KMS-11 (cell line): ENCODE measurements around the gene POLE.

ENCODE experiments used
- H2AFZ ChIP-seq: fragments of 200-600 bp; sonication (generic); 2 replicates; pipeline ENCODE4 v1.6.1; 2016; ENCODE audit warnings: antibody characterized with exemption, mixed run types, low read depth
- H3K27ac ChIP-seq: fragments of 200-600 bp; sonication (generic); 2 replicates; pipeline ENCODE4 v1.6.1; 2016; ENCODE audit warnings: mild to moderate bottlenecking, mixed run types
- H3K27me3 ChIP-seq: fragments of 200-600 bp; sonication (generic); 2 replicates; pipeline ENCODE4 v1.6.1; 2017; ENCODE audit warnings: mild to moderate bottlenecking, low read depth, mixed run types, moderate library complexity; ENCODE audit not compliant: insufficient read depth
- H3K36me3 ChIP-seq: fragments of 200-600 bp; sonication (generic); 2 replicates; pipeline ENCODE4 v1.6.1; 2017; ENCODE audit warnings: mild to moderate bottlenecking, mixed run types; ENCODE audit not compliant: insufficient read depth
- H3K4me1 ChIP-seq: fragments of 200-600 bp; sonication (generic); 2 replicates; pipeline ENCODE4 v1.6.1; 2016; ENCODE audit warnings: mild to moderate bottlenecking, low read depth, mixed run types; ENCODE audit not compliant: poor library complexity, severe bottlenecking
- H3K4me2 ChIP-seq: fragments of 200-600 bp; sonication (generic); 2 replicates; pipeline ENCODE4 v1.7.0; 2016; ENCODE audit warnings: mild to moderate bottlenecking, mixed run types
- H3K4me3 ChIP-seq: fragments of 200-600 bp; sonication (generic); IDR thresholded peaks from 2 replicates; pipeline ENCODE4 v1.6.1; 2017; ENCODE audit warnings: low read depth, low read length, mixed read lengths; ENCODE audit not compliant: insufficient read depth
- H3K79me2 ChIP-seq: fragments of 200-600 bp; sonication (generic); 2 replicates; pipeline ENCODE4 v1.6.1; 2016; ENCODE audit warnings: low read depth, mixed run types; ENCODE audit not compliant: insufficient read depth
- H3K9ac ChIP-seq: fragments of 200-600 bp; sonication (generic); 2 replicates; pipeline ENCODE4 v1.6.1; 2016; ENCODE audit warnings: mild to moderate bottlenecking, mixed run types
- H4K20me1 ChIP-seq: fragments of 200-600 bp; sonication (generic); 2 replicates; pipeline ENCODE4 v1.6.1; 2016; ENCODE audit warnings: mild to moderate bottlenecking, mixed run types; ENCODE audit not compliant: insufficient read depth
- CTCF ChIP-seq: fragments of 200-600 bp; sonication (generic); conservative IDR thresholded peaks from 2 replicates; pipeline ENCODE4 v1.6.1; 2017; ENCODE audit warnings: low read depth, mild to moderate bottlenecking, antibody characterized with exemption, low read length, moderate library complexity, mixed read lengths

POLE gene

GRCh38 chr12:132606927-132607326, 80.2 kb downstream of the POLE start:
- H2AFZ ChIP-seq: no peak overlapping the region
- H3K27ac ChIP-seq: no peak overlapping the region
- no peaks in the 10 kb centered on the region for H3K36me3 ChIP-seq
- H3K9ac ChIP-seq: no peak overlapping the region
- no peak overlapping the region for H3K4me2 ChIP-seq
- no peaks in the 10 kb centered on the region for H3K4me1 ChIP-seq
- no peak overlapping the region for H3K4me3 ChIP-seq
- peaks cover 10% of the 10 kb centered on the region; the same call in 1 of the 2 replicates for H3K27me3 ChIP-seq
- H4K20me1 ChIP-seq: no peaks in the 10 kb centered on the region
- TF ChIP-seq CTCF: no peak
- H3K79me2 ChIP-seq: no peaks in the 10 kb centered on the region

- H3K79me2 ChIP-seq: no peaks in the 10 kb centered on the region
- H3K27me3 ChIP-seq: peaks cover 10% of the 10 kb centered on the region; the same call in 1 of the 2 replicates
Observed at GRCh38 chr12:132606466-132606865, 80.7 kb downstream of the POLE start.

GRCh38 chr12:132605892-132606291, 81.2 kb downstream of the POLE start:
- H3K27ac ChIP-seq: no peak overlapping the region
- no peaks in the 10 kb centered on the region for H3K36me3 ChIP-seq
- H3K27me3 ChIP-seq: peaks cover 10% of the 10 kb centered on the region; the same call in 1 of the 2 replicates
- no peak overlapping the region for H3K4me3 ChIP-seq
- H3K9ac ChIP-seq: no peak overlapping the region
- TF ChIP-seq CTCF: no peak
- H2AFZ ChIP-seq: no peak overlapping the region
- no peak overlapping the region for H3K4me2 ChIP-seq
- no peaks in the 10 kb centered on the region for H3K79me2 ChIP-seq
- H4K20me1 ChIP-seq: no peaks in the 10 kb centered on the region
- no peaks in the 10 kb centered on the region for H3K4me1 ChIP-seq

More at GRCh38 chr12:132606466-132606865, 80.7 kb downstream of the POLE start:
- Histone ChIP-seq H3K4me2 (no peak overlapping the region), H3K27ac (no peak overlapping the region), H2AFZ (no peak overlapping the region), H3K4me3 (no peak overlapping the region), H3K36me3 (no peaks in the 10 kb centered on the region), H3K4me1 (no peaks in the 10 kb centered on the region), H3K9ac (no peak overlapping the region), H4K20me1 (no peaks in the 10 kb centered on the region)
- no peak for TF ChIP-seq CTCF

- no peaks in the 10 kb centered on the region for H3K36me3 ChIP-seq
- H4K20me1 ChIP-seq: no peaks in the 10 kb centered on the region
- H3K4me3 ChIP-seq: no peak overlapping the region
- H3K4me1 ChIP-seq: no peaks in the 10 kb centered on the region
- no peaks in the 10 kb centered on the region for H3K79me2 ChIP-seq
- H3K27me3 ChIP-seq: peaks cover 9% of the 10 kb centered on the region; the same call in 1 of the 2 replicates
- H3K4me2 ChIP-seq: no peak overlapping the region
- H3K9ac ChIP-seq: no peak overlapping the region
- H2AFZ ChIP-seq: no peak overlapping the region
- TF ChIP-seq CTCF: no peak
- H3K27ac ChIP-seq: no peak overlapping the region
Observed at GRCh38 chr12:132604668-132605441, 82.3 kb downstream of the POLE start.
